NCI-H510A (cell line): ENCODE data around the gene ITPR2.
"Not testable (repeated sequence)": the region's sequence is repeated elsewhere in the genome, so short reads cannot be mapped to it uniquely, and the experiment has no call there.

Experiments used
- DNase-seq: peaks from one replicate; lab custom pipeline; 2025; lab: John Stamatoyannopoulos, UW

The ITPR2 gene

GRCh38 chr12:26563552-26563951 lies 269.4 kb downstream of the ITPR2 start:
- no peak for DNase-seq

- DNase-seq: no peak
These were observed 275.7 kb downstream of the ITPR2 start for GRCh38 chr12:26557326-26557725.

- DNase-seq: no peak
These were observed 276.1 kb downstream of the ITPR2 start for GRCh38 chr12:26556916-26557315.

GRCh38 chr12:26555139-26555538 lies 277.9 kb downstream of the ITPR2 start:
- no peak for DNase-seq

- no peak for DNase-seq
These were observed 278.7 kb downstream of the ITPR2 start for GRCh38 chr12:26554332-26554731.

- no peak for DNase-seq
These were observed 281.6 kb downstream of the ITPR2 start for GRCh38 chr12:26551385-26551784.

- DNase-seq: no peak
These were observed 284.8 kb downstream of the ITPR2 start for GRCh38 chr12:26548227-26548626.

GRCh38 chr12:26546535-26547314 lies 286.3 kb downstream of the ITPR2 start:
- DNase-seq: no peak

- DNase-seq: no peak
These were observed 293.9 kb downstream of the ITPR2 start for GRCh38 chr12:26539131-26539530.

- no peak for DNase-seq
These were observed 295.3 kb downstream of the ITPR2 start for GRCh38 chr12:26537651-26538050.

- DNase-seq: no peak
These were observed 295.9 kb downstream of the ITPR2 start for GRCh38 chr12:26537126-26537525.

GRCh38 chr12:26535826-26536225 lies 297.2 kb downstream of the ITPR2 start:
- DNase-seq: no peak

GRCh38 chr12:26534071-26534470 lies 298.9 kb downstream of the ITPR2 start:
- no peak for DNase-seq

- DNase-seq: no peak
These were observed 299.8 kb downstream of the ITPR2 start for GRCh38 chr12:26533211-26533610.

GRCh38 chr12:26530461-26530860 lies 302.5 kb downstream of the ITPR2 start:
- no peak for DNase-seq

GRCh38 chr12:26528943-26529342 lies 304.1 kb downstream of the ITPR2 start:
- no peak for DNase-seq

GRCh38 chr12:26527682-26528081 lies 305.3 kb downstream of the ITPR2 start:
- no peak for DNase-seq

- no peak for DNase-seq
These were observed 308.0 kb downstream of the ITPR2 start for GRCh38 chr12:26524862-26525465.

GRCh38 chr12:26523708-26524150 lies 309.3 kb downstream of the ITPR2 start:
- DNase-seq: no peak

- no peak for DNase-seq
These were observed 312.1 kb downstream of the ITPR2 start for GRCh38 chr12:26520869-26521268.

- no peak for DNase-seq
These were observed 312.9 kb downstream of the ITPR2 start for GRCh38 chr12:26520109-26520508.

- DNase-seq: no peak
These were observed 313.5 kb downstream of the ITPR2 start for GRCh38 chr12:26519462-26519861.

- not testable (repeated sequence) for DNase-seq
These were observed 315.7 kb downstream of the ITPR2 start for GRCh38 chr12:26517320-26517719.

GRCh38 chr12:26514364-26514763 lies 318.6 kb downstream of the ITPR2 start:
- DNase-seq: no peak
